ENCODE results near the gene C1orf141.

- no peak for TF ChIP-seq FOXM1 (IDR thresholded peaks at IDR 0.05; ENCODE audit: borderline replicate concordance)
- TF ChIP-seq SUZ12 (IDR thresholded peaks at IDR 0.05): no peak
- no peak for TF ChIP-seq CTBP1 (IDR thresholded peaks at IDR 0.05; ENCODE audit: borderline replicate concordance)
- TF ChIP-seq ZNF384 (IDR thresholded peaks at IDR 0.05): no peak
- no peak for TF ChIP-seq ELF4 (IDR thresholded peaks at IDR 0.05)
- no peak for TF ChIP-seq BHLHE40 (IDR thresholded peaks at IDR 0.05; ENCODE audit: borderline replicate concordance)
- TF ChIP-seq SP1 (IDR thresholded peaks at IDR 0.05): no peak
- no peak for TF ChIP-seq FOXA1 (IDR thresholded peaks at IDR 0.05)
Observed at GRCh38 chr1:67062412-67062811, 72.4 kb downstream of the C1orf141 start.
